ENCODE results near the gene RASGRP1. TPM values are rescaled to one million over a fixed set of nuclear protein-coding genes. Genes with fewer than 3 reads are reported as not detected.

Gene RASGRP1
- total and polyA plus RNA-seq, 10 donors = 1.5 to 25.0 (median 14.6) TPM

DNA sequence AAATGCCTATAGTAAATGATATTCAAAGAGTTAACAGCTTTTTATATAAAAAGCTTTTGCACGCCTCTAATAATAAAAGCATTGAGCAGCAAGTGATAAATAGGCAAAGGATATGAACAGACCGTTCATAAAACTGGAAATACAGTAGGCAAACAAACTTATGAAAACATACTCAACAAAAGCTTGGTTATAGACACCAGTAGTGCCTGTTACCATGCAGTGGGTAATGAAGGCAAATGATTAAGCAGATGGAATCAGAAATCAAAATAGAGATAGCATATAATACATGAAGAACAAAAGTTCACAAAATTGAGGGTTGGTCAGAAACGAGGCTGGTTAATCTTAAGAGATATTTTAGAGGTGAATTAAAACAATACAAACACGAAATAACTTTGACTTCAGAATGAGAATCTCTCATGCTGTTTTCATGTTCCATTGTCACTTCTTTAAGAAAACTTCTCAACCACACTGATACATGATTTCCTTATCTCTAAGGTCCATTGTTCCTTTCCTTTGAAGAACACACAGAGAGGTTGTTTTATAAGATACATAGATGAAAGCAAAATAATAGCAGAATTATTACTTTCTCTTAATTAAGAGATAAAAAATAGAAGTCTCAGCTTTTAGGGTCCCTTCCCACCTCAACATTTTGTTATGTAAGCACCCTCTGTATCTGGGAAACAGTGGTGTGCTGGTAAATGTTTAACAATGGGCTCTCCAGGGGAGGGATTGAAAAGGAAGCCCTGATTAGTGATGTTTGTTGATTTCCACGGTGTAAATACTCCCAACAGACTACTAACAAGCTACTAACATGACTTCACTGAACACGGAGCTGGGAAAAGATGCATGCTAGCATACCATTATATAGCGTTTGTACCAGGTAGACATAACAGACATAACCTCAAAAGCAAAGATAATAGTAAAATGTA is 12.6 kb downstream of the RASGRP1 start:
- Histone ChIP-seq H3K27ac (peak overlapping the region in 2 of 8 donors; percentile 18 to 56), H3K4me3 (no peak overlapping the region), H3K36me3 (peaks cover 0 to 23% (median 0%) of the 10 kb centered on the region in 6 donors), H3K27me3 (replicated peaks in 1 of 7) (no peaks in the 10 kb centered on the region), H3K4me1 (peaks cover 0 to 60% (median 33%) of the 10 kb centered on the region in 6 donors), H3K9me3 (no peaks in the 10 kb centered on the region)
- TF ChIP-seq, protein P1, sequence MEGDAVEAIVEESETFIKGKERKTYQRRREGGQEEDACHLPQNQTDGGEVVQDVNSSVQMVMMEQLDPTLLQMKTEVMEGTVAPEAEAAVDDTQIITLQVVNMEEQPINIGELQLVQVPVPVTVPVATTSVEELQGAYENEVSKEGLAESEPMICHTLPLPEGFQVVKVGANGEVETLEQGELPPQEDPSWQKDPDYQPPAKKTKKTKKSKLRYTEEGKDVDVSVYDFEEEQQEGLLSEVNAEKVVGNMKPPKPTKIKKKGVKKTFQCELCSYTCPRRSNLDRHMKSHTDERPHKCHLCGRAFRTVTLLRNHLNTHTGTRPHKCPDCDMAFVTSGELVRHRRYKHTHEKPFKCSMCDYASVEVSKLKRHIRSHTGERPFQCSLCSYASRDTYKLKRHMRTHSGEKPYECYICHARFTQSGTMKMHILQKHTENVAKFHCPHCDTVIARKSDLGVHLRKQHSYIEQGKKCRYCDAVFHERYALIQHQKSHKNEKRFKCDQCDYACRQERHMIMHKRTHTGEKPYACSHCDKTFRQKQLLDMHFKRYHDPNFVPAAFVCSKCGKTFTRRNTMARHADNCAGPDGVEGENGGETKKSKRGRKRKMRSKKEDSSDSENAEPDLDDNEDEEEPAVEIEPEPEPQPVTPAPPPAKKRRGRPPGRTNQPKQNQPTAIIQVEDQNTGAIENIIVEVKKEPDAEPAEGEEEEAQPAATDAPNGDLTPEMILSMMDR (IDR thresholded peaks at IDR 0.05 in 8 of 11, conservative IDR thresholded peaks at IDR 0.05 in 3 of 11) = no peak
- TF ChIP-seq POLR2A (IDR thresholded peaks at IDR 0.05) = no peak
- TF ChIP-seq POLR2AphosphoS5 (IDR thresholded peaks at IDR 0.05) = no peak
- WGBS, 5 donors = 64 to 74% (median 69%) methylated on average over 7 of the region's 7 CpGs
- no peak for DNase-seq
- intact Hi-C loops (cut with DNase I; ENCODE audit: low total_unique reads) = no loop called here

GRCh38 chr15:38549222-38549621 is 15.4 kb downstream of the RASGRP1 start:
- Histone ChIP-seq H3K4me3 (no peak overlapping the region), H3K36me3 (peaks cover 0 to 21% (median 0%) of the 10 kb centered on the region in 6 donors), H3K27ac (no peak overlapping the region), H3K9me3 (no peaks in the 10 kb centered on the region), H3K27me3 (replicated peaks in 1 of 7) (no peaks in the 10 kb centered on the region), H3K4me1 (peaks cover 0 to 44% (median 19%) of the 10 kb centered on the region in 6 donors)
- TF ChIP-seq, protein P1 (IDR thresholded peaks at IDR 0.05 in 8 of 11, conservative IDR thresholded peaks at IDR 0.05 in 3 of 11) = no peak
- TF ChIP-seq POLR2AphosphoS5 (IDR thresholded peaks at IDR 0.05) = no peak
- no peak for TF ChIP-seq POLR2A (IDR thresholded peaks at IDR 0.05)
- intact Hi-C loops (cut with DNase I; ENCODE audit: low total_unique reads) = no loop called here
- DNase-seq = no peak

GRCh38 chr15:38547255-38547997 is 17.2 kb downstream of the RASGRP1 start:
- DNase-seq = no peak
- Histone ChIP-seq H3K36me3 (peaks cover 0 to 21% (median 0%) of the 10 kb centered on the region in 6 donors), H3K9me3 (no peaks in the 10 kb centered on the region), H3K27me3 (replicated peaks in 1 of 7) (no peaks in the 10 kb centered on the region), H3K4me3 (no peak overlapping the region), H3K27ac (no peak overlapping the region), H3K4me1 (peaks cover 0 to 27% (median 4%) of the 10 kb centered on the region in 6 donors)
- TF ChIP-seq, protein P1 (IDR thresholded peaks at IDR 0.05 in 8 of 11, conservative IDR thresholded peaks at IDR 0.05 in 3 of 11) = no peak
- TF ChIP-seq POLR2A (IDR thresholded peaks at IDR 0.05) = no peak
- TF ChIP-seq POLR2AphosphoS5 (IDR thresholded peaks at IDR 0.05) = no peak
- WGBS, 5 donors = 86 to 93% (median 93%) methylated on average over 10 of the region's 10 CpGs
- intact Hi-C loops (cut with DNase I; ENCODE audit: low total_unique reads) = no loop called here

DNA sequence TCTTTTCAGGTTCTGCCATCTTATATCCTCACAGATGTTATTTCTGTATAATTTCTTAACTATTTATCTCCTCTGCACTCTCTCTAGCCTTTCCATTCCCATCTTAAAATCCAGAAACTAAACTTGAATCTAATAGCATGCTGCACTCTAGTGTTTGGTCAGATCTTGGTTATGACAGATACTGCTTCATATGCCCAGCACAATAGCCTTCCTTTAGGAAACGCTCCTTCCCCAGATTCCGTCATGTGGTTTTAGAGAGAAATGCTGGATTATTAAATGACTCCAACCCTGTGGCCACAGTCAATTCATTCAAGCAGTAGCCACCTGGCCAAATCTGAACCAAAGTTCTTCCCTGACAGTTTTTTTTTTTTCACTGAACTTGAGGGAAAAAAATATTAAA is 19.4 kb downstream of the RASGRP1 start:
- intact Hi-C loops (cut with DNase I; ENCODE audit: low total_unique reads) = no loop called here

More for the DNA sequence above, 19.4 kb downstream of the RASGRP1 start:
- TF ChIP-seq, protein P1 (IDR thresholded peaks at IDR 0.05 in 8 of 11, conservative IDR thresholded peaks at IDR 0.05 in 3 of 11) = no peak
- no peak for TF ChIP-seq POLR2AphosphoS5 (IDR thresholded peaks at IDR 0.05)
- TF ChIP-seq POLR2A (IDR thresholded peaks at IDR 0.05) = no peak
- peaks cover 0 to 25% (median 0%) of the 10 kb centered on the region in 6 donors for H3K4me1 ChIP-seq
- H3K4me3 ChIP-seq = no peak overlapping the region
- no peak overlapping the region for H3K27ac ChIP-seq
- H3K9me3 ChIP-seq = no peaks in the 10 kb centered on the region
- H3K36me3 ChIP-seq = peaks cover 0 to 21% (median 0%) of the 10 kb centered on the region in 6 donors
- WGBS, 5 donors = 85 to 93% (median 92%) methylated on average over 2 of the region's 2 CpGs
- no peaks in the 10 kb centered on the region for H3K27me3 ChIP-seq (replicated peaks in 1 of 7)
- DNase-seq = no peak
